WTC11 (cell line): Measurements from ENCODE around the gene BCL2L11. TPM values are rescaled to one million over a fixed set of nuclear protein-coding genes. Genes with fewer than 3 reads are reported as not detected.
"Not testable (repeated sequence)": the region's sequence is repeated elsewhere in the genome, so short reads cannot be mapped to it uniquely, and the experiment has no call there.

Source experiments
- ATAC-seq: fragments of 200-7000 bp; cut with Tn5 transposase; 2 replicates; pipeline ENCODE4 v1.10.0; 2021; ENCODE audit warnings: mild to moderate bottlenecking, moderate library complexity
- CTCF ChIA-PET: fragments of 300-600 bp; sonication (Branson Sonifier 250); formaldehyde crosslinking; loops from one replicate; lab custom pipeline; 2021; ENCODE audit warnings: antibody characterized with exemption; lab: Charles Lee
- POLR2A ChIA-PET: fragments of 350-600 bp; sonication (Branson Sonifier 250); formaldehyde crosslinking; loops from one replicate; lab custom pipeline; 2021; ENCODE audit warnings: antibody characterized with exemption; lab: Charles Lee
- DNase-seq: peaks from one replicate; pipeline ENCODE4 v3.0.0; 2021; ENCODE audit warnings: low spot score
- H3K27ac Mint-ChIP-seq: 2 replicates; pipeline ENCODE4 v1.8.0; 2021; ENCODE audit warnings: mixed read lengths
- H3K27me3 Mint-ChIP-seq: 2 replicates; pipeline ENCODE4 v1.8.0; 2021; ENCODE audit warnings: low read depth, mild to moderate bottlenecking, moderate library complexity, mixed read lengths
- H3K36me3 Mint-ChIP-seq: 2 replicates; pipeline ENCODE4 v1.8.0; 2021; ENCODE audit warnings: mixed read lengths
- H3K4me1 Mint-ChIP-seq: 2 replicates; pipeline ENCODE4 v1.8.0; 2022; ENCODE audit warnings: mixed read lengths
- H3K4me3 Mint-ChIP-seq: 2 replicates; pipeline ENCODE4 v1.8.0; 2021; ENCODE audit warnings: mild to moderate bottlenecking, moderate library complexity, mixed read lengths
- H3K9me3 Mint-ChIP-seq: 2 replicates; pipeline ENCODE4 v1.8.0; 2021; ENCODE audit warnings: mixed read lengths
- CREB1 ChIP-seq: sonication (generic); formaldehyde crosslinking; IDR thresholded peaks from 2 replicates; pipeline ENCODE4 v1.8.0; 2023; ENCODE audit warnings: mild to moderate bottlenecking, missing genetic modification reagents
- OVOL2 ChIP-seq: fragments of 250-450 bp; sonication (Bioruptor Pico); IDR thresholded peaks from 2 replicates; pipeline ENCODE4 v1.9.0; 2021; ENCODE audit warnings: mild to moderate bottlenecking, borderline replicate concordance
- SMAD4 ChIP-seq: sonication (generic); formaldehyde crosslinking; IDR thresholded peaks from 2 replicates; pipeline ENCODE4 v1.8.0; 2022; ENCODE audit warnings: mild to moderate bottlenecking, missing genetic modification reagents
- SOX15 ChIP-seq: fragments of 250-450 bp; sonication (Bioruptor Pico); IDR thresholded peaks from 2 replicates; pipeline ENCODE4 v1.9.0; 2021; ENCODE audit warnings: mild to moderate bottlenecking
- TEAD1 ChIP-seq: sonication (generic); formaldehyde crosslinking; IDR thresholded peaks from 2 replicates; pipeline ENCODE4 v1.8.0; 2022; ENCODE audit warnings: mild to moderate bottlenecking, missing genetic modification reagents
- ZNF423 ChIP-seq: fragments of 250-450 bp; sonication (Bioruptor Pico); IDR thresholded peaks from 2 replicates; pipeline ENCODE4 v2.1.2; 2022; ENCODE audit warnings: mild to moderate bottlenecking, moderate library complexity
- total RNA-seq: library from RNA; stranded (reverse); gene quantifications from 3 replicates; pipeline ENCODE4 v1.2.3, GENCODE V29; 2021
- TF ChIP-seq, protein P1 (sequence below): sonication (generic); formaldehyde crosslinking; IDR thresholded peaks from 2 replicates; pipeline ENCODE4 v1.8.1; 2023; ENCODE audit warnings: mild to moderate bottlenecking, missing genetic modification reagents, moderate library complexity
- TF ChIP-seq, protein P2 (sequence below): fragments of 250-450 bp; sonication (Bioruptor Pico); conservative IDR thresholded peaks from 2 replicates; pipeline ENCODE4 v1.9.0; 2021; ENCODE audit warnings: mild to moderate bottlenecking
- TF ChIP-seq, protein P3 (sequence below): sonication (generic); formaldehyde crosslinking; IDR thresholded peaks from 2 replicates; pipeline ENCODE4 v1.8.1; 2022; ENCODE audit warnings: mild to moderate bottlenecking, missing genetic modification reagents, moderate library complexity, borderline replicate concordance

The BCL2L11 gene
- total RNA-seq, 1 experiment from 2014 or later = 19.3 TPM

DNA sequence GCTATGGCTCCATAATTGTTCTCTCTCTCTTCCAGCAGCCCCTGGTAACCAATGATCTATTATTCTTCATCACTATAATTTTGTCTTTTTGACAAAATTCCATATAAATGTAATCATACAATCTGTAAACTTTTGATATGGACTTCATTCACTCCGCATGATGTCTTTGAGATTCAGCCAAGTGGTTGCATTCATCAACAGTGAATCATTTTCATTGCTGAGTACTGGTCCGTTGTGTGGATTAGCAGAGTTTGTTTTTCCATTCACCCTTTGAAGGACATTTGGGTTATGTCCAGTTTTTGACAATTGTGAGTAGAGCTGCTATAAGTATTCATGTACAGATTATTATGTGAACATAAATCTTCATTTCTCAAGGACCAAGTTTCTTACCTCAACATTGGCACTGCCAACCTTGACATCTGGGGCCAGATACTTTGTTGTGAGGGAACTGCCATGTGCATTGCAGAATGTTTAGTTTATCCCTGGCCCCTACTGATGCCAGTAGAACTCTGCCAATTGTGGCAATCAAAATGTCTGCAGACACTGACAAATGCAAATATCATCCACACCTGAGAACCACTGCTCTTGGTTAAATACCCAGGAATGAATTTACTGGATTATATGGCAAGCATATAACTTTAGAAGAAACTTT is 48.4 kb upstream of the BCL2L11 start:
- ATAC-seq (no peak), DNase-seq (no peak)
- H3K27me3 Mint-ChIP-seq = 0 out of 2 replicates have a peak, but pooled peaks cover 2% of the 10 kb centered on the region
- H3K4me1 Mint-ChIP-seq = peaks cover 20% of the 10 kb centered on the region
- H3K9me3 Mint-ChIP-seq = peaks cover 45% of the 10 kb centered on the region
- H3K36me3 Mint-ChIP-seq = peaks cover 23% of the 10 kb centered on the region
- no peak overlapping the region for H3K4me3 Mint-ChIP-seq
- CTCF ChIA-PET = no interaction called here
- TF ChIP-seq ZNF423 (CRISPR knock-in tag) = no peak
- no peak for TF ChIP-seq TEAD1 (CRISPR knock-in tag)
- TF ChIP-seq, all 79 proteins: peak for 0
- POLR2A ChIA-PET = no interaction called here
- H3K27ac Mint-ChIP-seq = no peak overlapping the region

DNA sequence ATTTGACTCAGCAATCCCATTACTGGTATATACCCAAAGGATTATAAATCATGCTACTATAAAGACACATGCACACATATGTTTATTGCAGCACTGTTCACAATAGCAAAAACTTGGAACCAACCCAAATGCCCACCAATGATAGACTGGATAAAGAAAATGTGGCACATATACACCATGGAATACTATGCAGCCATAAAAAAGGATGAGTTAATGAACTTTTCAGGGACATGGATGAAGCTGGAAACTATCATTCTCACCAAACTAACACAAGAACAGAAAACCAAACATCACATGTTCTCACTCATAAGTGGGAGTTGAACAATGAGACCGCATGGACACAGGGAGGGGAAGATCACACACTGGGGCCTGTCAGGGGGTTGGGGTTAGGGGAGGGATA is 38.1 kb upstream of the BCL2L11 start:
- CTCF ChIA-PET, H3K27me3 Mint-ChIP-seq, H3K27ac Mint-ChIP-seq, H3K36me3 Mint-ChIP-seq, H3K4me3 Mint-ChIP-seq, DNase-seq, H3K4me1 Mint-ChIP-seq, ATAC-seq, POLR2A ChIA-PET: not testable (repeated sequence)
- peaks cover 26% of the 10 kb centered on the region for H3K9me3 Mint-ChIP-seq

DNA sequence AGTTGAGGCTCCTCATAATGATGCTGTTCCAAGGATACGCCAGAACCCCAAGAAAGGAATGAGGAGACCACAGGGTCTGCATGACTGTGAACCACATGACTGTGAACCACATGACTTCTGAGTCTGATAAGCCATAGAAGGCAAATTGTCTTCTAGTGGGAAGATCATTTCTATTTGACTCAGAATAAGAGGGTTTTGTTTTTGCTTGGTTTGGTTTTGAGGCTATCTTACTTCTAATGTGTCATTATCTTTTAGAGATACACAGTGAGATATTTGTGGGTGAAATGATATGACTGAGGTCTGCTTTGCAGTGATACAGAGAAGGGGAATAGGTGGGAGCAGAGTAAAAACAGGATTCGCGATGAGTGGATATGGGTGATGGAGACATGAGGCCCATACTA is 28.9 kb upstream of the BCL2L11 start:
- CTCF ChIA-PET = interaction anchor here (0.6 to 1.1 kb wide), 2 partner anchors 22 to 566 kb away, joined by 3 read pairs; no protein-coding TSS in a partner anchor
- no peaks in the 10 kb centered on the region for H3K4me1 Mint-ChIP-seq

DNA sequence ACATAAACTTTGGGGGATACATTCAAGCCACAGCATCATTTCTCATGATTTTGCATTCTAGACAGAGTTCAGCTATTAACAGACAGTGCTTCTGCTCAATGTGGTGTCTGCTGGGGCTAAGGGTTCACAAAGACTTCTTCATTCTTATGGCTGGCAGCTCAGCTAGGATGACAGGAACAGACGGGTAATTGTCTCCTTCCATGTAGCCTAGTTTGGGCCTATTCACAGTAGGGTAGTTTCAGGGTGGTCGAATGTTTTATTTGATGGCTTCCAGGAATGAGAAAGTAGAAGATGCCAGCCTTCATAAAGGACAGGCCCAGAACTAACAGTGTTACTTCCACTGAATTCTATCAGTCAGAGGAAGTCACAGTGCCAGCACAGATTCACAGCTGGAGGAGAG is 26.0 kb upstream of the BCL2L11 start:
- no peaks in the 10 kb centered on the region for H3K27me3 Mint-ChIP-seq

More for the DNA sequence above, 28.9 kb upstream of the BCL2L11 start:
- DNase-seq (no peak), ATAC-seq (no peak)
- H3K27me3 Mint-ChIP-seq = no peaks in the 10 kb centered on the region
- TF ChIP-seq, protein P1, sequence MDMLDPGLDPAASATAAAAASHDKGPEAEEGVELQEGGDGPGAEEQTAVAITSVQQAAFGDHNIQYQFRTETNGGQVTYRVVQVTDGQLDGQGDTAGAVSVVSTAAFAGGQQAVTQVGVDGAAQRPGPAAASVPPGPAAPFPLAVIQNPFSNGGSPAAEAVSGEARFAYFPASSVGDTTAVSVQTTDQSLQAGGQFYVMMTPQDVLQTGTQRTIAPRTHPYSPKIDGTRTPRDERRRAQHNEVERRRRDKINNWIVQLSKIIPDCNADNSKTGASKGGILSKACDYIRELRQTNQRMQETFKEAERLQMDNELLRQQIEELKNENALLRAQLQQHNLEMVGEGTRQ (CRISPR knock-in tag) = no peak
- TF ChIP-seq, protein P2, sequence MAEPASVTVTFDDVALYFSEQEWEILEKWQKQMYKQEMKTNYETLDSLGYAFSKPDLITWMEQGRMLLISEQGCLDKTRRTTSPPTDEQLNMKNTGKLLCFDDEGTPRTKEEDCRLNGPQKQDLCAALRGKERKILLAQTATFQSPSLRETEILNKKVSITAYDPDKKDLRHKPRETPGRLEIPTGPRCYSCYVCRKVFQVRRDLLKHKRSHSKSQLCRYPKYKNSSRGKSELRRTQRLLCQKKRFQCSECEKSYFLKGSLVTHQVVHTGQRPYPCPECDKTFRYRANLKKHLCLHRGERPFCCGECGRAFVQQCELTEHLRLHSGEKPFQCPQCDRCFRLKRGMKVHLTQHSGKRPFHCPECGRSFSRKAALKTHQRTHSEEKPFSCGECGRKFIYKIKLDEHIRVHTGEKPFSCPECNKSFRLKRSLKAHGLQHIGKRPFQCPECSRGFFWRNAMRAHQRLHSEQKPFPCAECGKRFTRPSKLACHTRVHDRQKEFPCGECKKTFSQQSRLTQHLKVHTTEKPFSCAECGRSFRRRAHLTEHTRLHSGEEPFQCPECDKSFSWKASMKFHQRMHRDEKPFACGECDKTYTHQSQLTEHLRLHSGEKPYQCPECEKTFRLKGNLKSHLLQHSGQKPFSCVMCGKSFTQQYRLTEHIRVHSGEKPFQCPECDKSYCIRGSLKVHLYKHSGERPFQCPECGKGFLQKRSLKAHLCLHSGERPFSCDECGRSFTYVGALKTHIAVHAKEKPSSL (CRISPR knock-in tag) = no peak
- H3K27ac Mint-ChIP-seq = no peak overlapping the region
- no peaks in the 10 kb centered on the region for H3K9me3 Mint-ChIP-seq
- H3K36me3 Mint-ChIP-seq = no peaks in the 10 kb centered on the region
- no peak overlapping the region for H3K4me3 Mint-ChIP-seq
- POLR2A ChIA-PET = no interaction called here

DNA sequence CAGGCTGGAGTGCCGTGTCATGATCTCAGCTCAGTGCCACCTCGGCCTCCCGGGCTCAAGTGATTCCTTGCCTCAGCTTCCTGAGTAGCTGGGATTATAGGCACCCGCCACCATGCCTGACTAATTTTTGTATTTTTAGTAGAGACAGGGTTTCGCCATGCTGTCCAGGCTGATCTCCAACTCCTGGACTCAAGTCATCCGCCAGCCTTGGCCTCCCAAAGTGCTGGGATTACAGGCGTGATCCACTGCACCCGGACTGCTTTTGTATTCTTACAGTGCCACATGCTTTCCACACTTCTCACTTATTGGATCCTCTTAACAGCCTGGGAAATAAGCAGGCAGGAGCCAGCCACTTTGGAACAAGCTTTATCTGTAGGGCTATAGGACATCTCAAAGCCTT is 25.3 kb upstream of the BCL2L11 start:
- TF ChIP-seq, protein P3, sequence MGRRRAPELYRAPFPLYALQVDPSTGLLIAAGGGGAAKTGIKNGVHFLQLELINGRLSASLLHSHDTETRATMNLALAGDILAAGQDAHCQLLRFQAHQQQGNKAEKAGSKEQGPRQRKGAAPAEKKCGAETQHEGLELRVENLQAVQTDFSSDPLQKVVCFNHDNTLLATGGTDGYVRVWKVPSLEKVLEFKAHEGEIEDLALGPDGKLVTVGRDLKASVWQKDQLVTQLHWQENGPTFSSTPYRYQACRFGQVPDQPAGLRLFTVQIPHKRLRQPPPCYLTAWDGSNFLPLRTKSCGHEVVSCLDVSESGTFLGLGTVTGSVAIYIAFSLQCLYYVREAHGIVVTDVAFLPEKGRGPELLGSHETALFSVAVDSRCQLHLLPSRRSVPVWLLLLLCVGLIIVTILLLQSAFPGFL (CRISPR knock-in tag) = no peak
- no peak for TF ChIP-seq OVOL2 (CRISPR knock-in tag)
- no peak for TF ChIP-seq SOX15 (CRISPR knock-in tag)
- no peak for TF ChIP-seq CREB1 (CRISPR knock-in tag)
- Mint-ChIP-seq H3K36me3 (no peaks in the 10 kb centered on the region), H3K4me1 (peaks cover 4% of the 10 kb centered on the region; the same call in 1 of the 2 replicates), H3K9me3 (no peaks in the 10 kb centered on the region), H3K4me3 (no peak overlapping the region), H3K27me3 (no peaks in the 10 kb centered on the region), H3K27ac (no peak overlapping the region)
- ATAC-seq (no peak), DNase-seq (no peak)
- CTCF ChIA-PET = interaction anchor here (0.7 to 0.8 kb wide), 2 partner anchors 24 to 490 kb away, joined by 3 read pairs; no protein-coding TSS in a partner anchor
- POLR2A ChIA-PET = no interaction called here

More for the DNA sequence above, 26.0 kb upstream of the BCL2L11 start:
- Mint-ChIP-seq H3K4me1 (no peaks in the 10 kb centered on the region), H3K9me3 (no peaks in the 10 kb centered on the region), H3K27ac (no peak overlapping the region), H3K4me3 (no peak overlapping the region), H3K36me3 (no peaks in the 10 kb centered on the region)
- CTCF ChIA-PET = interaction anchor here (0.6 to 0.8 kb wide), 3 partner anchors 23 to 491 kb away, joined by 3 to 4 read pairs (median 3); no protein-coding TSS in a partner anchor
- DNase-seq = no peak
- ATAC-seq = no peak
- POLR2A ChIA-PET = no interaction called here
- TF ChIP-seq SMAD4 (CRISPR knock-in tag) (no peak), CREB1 (CRISPR knock-in tag) (no peak)
